GM12873 (cell line): ENCODE results near the gene PTPRD.

Source experiments
- CTCF ChIP-seq: IDR thresholded peaks from 2 replicates; pipeline ENCODE4 v1.5.1; 2012; ENCODE audit warnings: low read depth, mild to moderate bottlenecking, moderate library complexity, low read length, control low read depth; ENCODE audit not compliant: insufficient read depth; ENCODE audit errors: missing control alignments

The PTPRD gene

GRCh38 chr9:8280811-8281210 lies 2332.0 kb downstream of the PTPRD start:
- TF ChIP-seq CTCF: no peak

GRCh38 chr9:8278048-8278447 lies 2334.8 kb downstream of the PTPRD start:
- no peak for TF ChIP-seq CTCF

GRCh38 chr9:8270235-8270634 lies 2342.6 kb downstream of the PTPRD start:
- no peak for TF ChIP-seq CTCF

- no peak for TF ChIP-seq CTCF
These were observed 2343.9 kb downstream of the PTPRD start for GRCh38 chr9:8268881-8269280.

DNA sequence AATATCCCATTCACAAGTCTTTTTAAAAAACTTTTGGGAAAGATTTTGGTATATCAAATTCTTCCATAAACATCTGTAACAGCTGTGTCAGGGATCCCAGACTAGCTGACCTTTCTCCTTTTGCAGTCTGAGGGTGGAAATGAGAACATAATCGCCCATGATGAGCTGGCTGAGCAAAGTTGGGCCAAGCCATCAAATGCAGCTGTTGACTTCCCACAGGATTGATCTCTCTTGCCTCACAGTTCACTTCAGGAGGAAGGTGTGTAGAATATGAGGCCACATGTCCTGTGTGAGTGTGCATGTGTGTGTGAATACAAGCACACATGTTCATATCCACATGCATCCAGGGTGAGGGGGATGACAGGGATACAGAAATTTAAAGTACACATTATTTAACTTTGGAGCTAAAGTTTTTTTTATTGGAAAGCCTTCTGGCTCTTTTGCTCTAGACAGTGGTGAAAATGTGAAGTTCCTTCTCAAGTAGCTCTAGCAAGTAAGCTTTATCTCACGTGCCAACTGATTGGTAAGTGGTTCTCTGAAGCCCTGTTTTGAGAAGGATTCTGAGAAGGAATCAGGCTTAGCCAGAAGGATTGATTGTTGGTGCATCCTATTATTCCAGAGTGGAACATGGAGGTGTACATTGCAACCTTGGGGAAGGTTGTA lies 2344.5 kb downstream of the PTPRD start:
- no peak for TF ChIP-seq CTCF

- no peak for TF ChIP-seq CTCF
These were observed 2345.2 kb downstream of the PTPRD start for GRCh38 chr9:8267636-8268035.

DNA sequence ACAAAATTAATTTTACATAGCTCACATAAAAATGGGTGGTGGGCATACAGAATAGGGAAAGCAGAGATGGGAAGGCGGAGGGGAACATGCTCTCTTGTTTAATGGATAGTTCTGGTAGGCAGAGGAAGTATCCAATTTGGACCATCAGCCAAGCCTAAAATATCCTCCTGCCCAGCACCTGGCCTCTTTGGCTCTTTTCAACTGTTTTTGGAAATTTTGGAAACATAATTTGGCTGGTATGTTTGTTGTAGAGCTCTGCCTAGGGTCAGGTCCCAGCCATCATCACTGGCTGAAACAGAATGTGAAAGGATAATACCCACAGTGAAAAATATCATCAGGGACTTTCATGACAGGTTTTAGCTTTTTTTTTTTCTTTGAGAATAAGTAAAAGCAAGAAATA lies 2345.9 kb downstream of the PTPRD start:
- no peak for TF ChIP-seq CTCF
